B cell (primary cell): ENCODE measurements around the gene NME1. TPM values are rescaled to one million over a fixed set of nuclear protein-coding genes. Genes with fewer than 3 reads are reported as not detected.

Experiments used
- ATAC-seq: fragments of 200-7000 bp; cut with Tn5 transposase; one replicate; pipeline ENCODE4 v1.10.0; 2021; ENCODE audit warnings: low read depth, mild to moderate bottlenecking, moderate number of reproducible peaks, moderate library complexity
- CTCF ChIA-PET: fragments of 350-600 bp; sonication (Branson Sonifier 250); formaldehyde crosslinking; loops from one replicate; lab custom pipeline; 2021; ENCODE audit warnings: antibody characterized with exemption, inconsistent platforms; lab: Charles Lee
- POLR2A ChIA-PET: fragments of 350-600 bp; sonication (Branson Sonifier 250); formaldehyde crosslinking; loops from one replicate; lab custom pipeline; 2021; ENCODE audit warnings: antibody characterized with exemption; lab: Charles Lee
- DNase-seq: peaks from one replicate; pipeline ENCODE4 v3.0.0; 2013
- H2AFZ ChIP-seq: 2 replicates; pipeline ENCODE4 v1.6.1; 2012; ENCODE audit warnings: mild to moderate bottlenecking, low read depth, low read length; ENCODE audit not compliant: insufficient read depth, poor library complexity, severe bottlenecking
- H3K27ac ChIP-seq, 2 donors: 1 replicate in 1 of 2; 2 replicates in 1 of 2; pipeline ENCODE4 v1.5.1; 2012 to 2013; ENCODE audit warnings: low read length in 2 of 2, mild to moderate bottlenecking in 2 of 2, moderate library complexity in 1 of 2
- H3K27me3 ChIP-seq, 4 experiments: fragments of 200-600 bp in 1 of 4; sonication (generic) in 1 of 4; replicated peaks in 1 of 4; 1 replicate in 2 of 4; 2 replicates in 2 of 4; pipeline versions ENCODE4 v1.6.1 to v1.7.0; 2013 to 2016; ENCODE audit warnings: low read length in 3 of 4, mild to moderate bottlenecking in 2 of 4, mixed read lengths in 1 of 4, moderate library complexity in 1 of 4; ENCODE audit not compliant: insufficient read depth in 4 of 4, control insufficient read depth in 3 of 4; ENCODE audit errors: control extremely low read depth in 1 of 4
- H3K36me3 ChIP-seq, 2 experiments: replicated peaks in 1 of 2; 1 replicate in 1 of 2; 2 replicates in 1 of 2; pipeline versions ENCODE4 v1.6.1 to v1.7.1; 2013; ENCODE audit warnings: low read length in 1 of 2; ENCODE audit not compliant: insufficient read depth in 2 of 2, control insufficient read depth in 1 of 2; ENCODE audit errors: control extremely low read depth in 1 of 2, extremely low read depth in 1 of 2
- H3K4me1 ChIP-seq, 2 donors: fragments of 200-600 bp in 1 of 2; sonication (generic) in 1 of 2; 1 replicate in 1 of 2; 2 replicates in 1 of 2; pipeline versions ENCODE4 v1.5.1 to v1.6.1; 2013 to 2017; ENCODE audit warnings: low read length in 2 of 2; ENCODE audit not compliant: control insufficient read depth in 2 of 2, insufficient read depth in 2 of 2
- H3K4me2 ChIP-seq: replicated peaks from 2 replicates; pipeline ENCODE3; 2012; ENCODE audit warnings: mild to moderate bottlenecking, low read depth, low read length; ENCODE audit not compliant: poor library complexity, severe bottlenecking
- H3K4me3 ChIP-seq, 5 experiments: fragments of 200-600 bp in 1 of 5; sonication (generic) in 1 of 5; 1 replicate in 3 of 5; 2 replicates in 2 of 5; pipeline versions ENCODE4 v1.5.1 to v1.7.0; 2011 to 2016; ENCODE audit warnings: low read length in 4 of 5, mild to moderate bottlenecking in 4 of 5, low read depth in 2 of 5, control low read depth in 1 of 5, moderate library complexity in 1 of 5; ENCODE audit not compliant: insufficient read depth in 1 of 5; ENCODE audit errors: control extremely low read depth in 1 of 5, extremely low read depth in 1 of 5
- H3K79me2 ChIP-seq: fragments of 200-600 bp; sonication (generic); one replicate; pipeline ENCODE4 v1.6.0; 2016; ENCODE audit warnings: low read length; ENCODE audit not compliant: control insufficient read depth, insufficient read depth
- H3K9ac ChIP-seq: fragments of 200-600 bp; sonication (generic); 2 replicates; pipeline ENCODE4 v1.6.1; 2017; ENCODE audit warnings: mild to moderate bottlenecking, low read length, moderate library complexity
- H3K9me3 ChIP-seq, 3 donors: one replicate each; pipeline versions ENCODE4 v1.6.1 to v1.7.1; 2013; ENCODE audit warnings: low read length in 2 of 3; ENCODE audit not compliant: control insufficient read depth in 2 of 3, insufficient read depth in 1 of 3; ENCODE audit errors: control extremely low read depth in 1 of 3
- H4K20me1 ChIP-seq: 2 replicates; pipeline ENCODE4 v1.6.0; 2012; ENCODE audit warnings: mild to moderate bottlenecking, low read length; ENCODE audit not compliant: insufficient read depth, control insufficient read depth, poor library complexity, severe bottlenecking
- H3K27ac Mint-ChIP-seq: one replicate; pipeline ENCODE4 v1.8.0; 2021; ENCODE audit warnings: mixed read lengths
- H3K27me3 Mint-ChIP-seq: one replicate; pipeline ENCODE4 v1.8.0; 2021; ENCODE audit warnings: mixed read lengths
- H3K4me1 Mint-ChIP-seq: one replicate; pipeline ENCODE4 v1.8.0; 2021; ENCODE audit warnings: mixed read lengths
- H3K4me3 Mint-ChIP-seq: one replicate; pipeline ENCODE4 v1.8.0; 2021; ENCODE audit warnings: mixed read lengths
- H3K9me3 Mint-ChIP-seq: one replicate; pipeline ENCODE4 v1.8.0; 2022; ENCODE audit warnings: mixed read lengths; ENCODE audit not compliant: insufficient read depth
- EZH2 ChIP-seq: IDR thresholded peaks from 2 replicates; pipeline ENCODE4 v1.6.1; 2012; ENCODE audit warnings: borderline replicate concordance, low read depth, mild to moderate bottlenecking, moderate library complexity, low read length; ENCODE audit not compliant: insufficient read depth, poor library complexity, severe bottlenecking
- WGBS: methylation state at CpG from one replicate; pipeline ENCODE4 v1.1.5; 2013; ENCODE audit warnings: missing lambda C conversion rate; ENCODE audit not compliant: insufficient coverage; 5-methylcytosine and 5-hydroxymethylcytosine counted together
- intact Hi-C: fragments of 100-400 bp; cut with micrococcal nuclease; formaldehyde crosslinking; loops from one replicate; pipeline ENCODE4 v1.10.0; 2022
- polyA plus RNA-seq: library from polyadenylated mRNA; depleted of rRNA; stranded (reverse); fragments of >200 nt; gene quantifications from 2 replicates; pipeline ENCODE4 v1.2.3, GENCODE V29; 2012
- total RNA-seq, 2 donors: library from RNA; stranded (reverse); fragments of 120-200 nt in 1 of 2; gene quantifications; 1 replicate in 1 of 2; 2 replicates in 1 of 2; pipeline versions ENCODE4 v1.2.3 to v1.2.4, GENCODE V29; 2013 to 2022
- TF ChIP-seq, protein P1 (sequence below): fragments of 200-600 bp; IDR thresholded peaks from one replicate; pipeline ENCODE4 v1.8.0; 2022; ENCODE audit warnings: antibody characterized with exemption, mild to moderate bottlenecking

NME1 gene
- total and polyA plus RNA-seq, 2 donors (not counting 1 experiment from before 2014, with no cell fraction given): 19.0 to 27.5 TPM

DNA sequence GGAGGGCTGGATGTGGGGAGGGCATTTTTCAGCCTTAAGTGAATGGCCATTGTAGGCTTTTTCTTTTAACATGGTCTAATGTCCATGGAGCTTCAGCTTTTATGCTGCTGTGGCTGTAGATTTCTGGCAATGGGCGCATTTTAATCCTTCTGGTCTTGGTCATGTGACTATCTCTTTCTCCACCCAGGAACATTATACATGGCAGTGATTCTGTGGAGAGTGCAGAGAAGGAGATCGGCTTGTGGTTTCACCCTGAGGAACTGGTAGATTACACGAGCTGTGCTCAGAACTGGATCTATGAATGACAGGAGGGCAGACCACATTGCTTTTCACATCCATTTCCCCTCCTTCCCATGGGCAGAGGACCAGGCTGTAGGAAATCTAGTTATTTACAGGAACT is 8.2 kb downstream of the NME1 start:
- Mint-ChIP-seq H3K4me3 (no peak overlapping the region), H3K4me1 (peaks cover 8% of the 10 kb centered on the region), H3K27ac (no peak overlapping the region), H3K9me3 (no peaks in the 10 kb centered on the region), H3K27me3 (no peaks in the 10 kb centered on the region)
- no peak for DNase-seq
- H3K27ac ChIP-seq: no peak overlapping the region
- H3K9ac ChIP-seq: no peak overlapping the region
- ChIA-PET CTCF (interaction anchor here (5.2 kb wide), 1 partner anchor 8 kb away, joined by 32 read pairs; the partner anchor contains the start of gene NME1), POLR2A (no interaction called here)
- no peak overlapping the region for H3K4me2 ChIP-seq
- peaks cover 5 to 11% of the 10 kb centered on the region in 2 donors for H3K4me1 ChIP-seq
- no peak for ATAC-seq
- H2AFZ ChIP-seq: no peak overlapping the region
- TF ChIP-seq, protein P1, sequence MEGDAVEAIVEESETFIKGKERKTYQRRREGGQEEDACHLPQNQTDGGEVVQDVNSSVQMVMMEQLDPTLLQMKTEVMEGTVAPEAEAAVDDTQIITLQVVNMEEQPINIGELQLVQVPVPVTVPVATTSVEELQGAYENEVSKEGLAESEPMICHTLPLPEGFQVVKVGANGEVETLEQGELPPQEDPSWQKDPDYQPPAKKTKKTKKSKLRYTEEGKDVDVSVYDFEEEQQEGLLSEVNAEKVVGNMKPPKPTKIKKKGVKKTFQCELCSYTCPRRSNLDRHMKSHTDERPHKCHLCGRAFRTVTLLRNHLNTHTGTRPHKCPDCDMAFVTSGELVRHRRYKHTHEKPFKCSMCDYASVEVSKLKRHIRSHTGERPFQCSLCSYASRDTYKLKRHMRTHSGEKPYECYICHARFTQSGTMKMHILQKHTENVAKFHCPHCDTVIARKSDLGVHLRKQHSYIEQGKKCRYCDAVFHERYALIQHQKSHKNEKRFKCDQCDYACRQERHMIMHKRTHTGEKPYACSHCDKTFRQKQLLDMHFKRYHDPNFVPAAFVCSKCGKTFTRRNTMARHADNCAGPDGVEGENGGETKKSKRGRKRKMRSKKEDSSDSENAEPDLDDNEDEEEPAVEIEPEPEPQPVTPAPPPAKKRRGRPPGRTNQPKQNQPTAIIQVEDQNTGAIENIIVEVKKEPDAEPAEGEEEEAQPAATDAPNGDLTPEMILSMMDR: no peak
- no peak for TF ChIP-seq EZH2
- no CpG with 5 or more reads among the region's 3 CpGs for WGBS
- H3K27me3 ChIP-seq: no peaks in the 10 kb centered on the region
- peaks cover 14 to 29% of the 10 kb centered on the region in 2 experiments for H3K36me3 ChIP-seq
- no peak overlapping the region for H3K4me3 ChIP-seq
- H3K9me3 ChIP-seq: no peaks in the 10 kb centered on the region
- no peaks in the 10 kb centered on the region for H4K20me1 ChIP-seq
- intact Hi-C loops: no loop called here
- H3K79me2 ChIP-seq: peaks cover 11% of the 10 kb centered on the region

DNA sequence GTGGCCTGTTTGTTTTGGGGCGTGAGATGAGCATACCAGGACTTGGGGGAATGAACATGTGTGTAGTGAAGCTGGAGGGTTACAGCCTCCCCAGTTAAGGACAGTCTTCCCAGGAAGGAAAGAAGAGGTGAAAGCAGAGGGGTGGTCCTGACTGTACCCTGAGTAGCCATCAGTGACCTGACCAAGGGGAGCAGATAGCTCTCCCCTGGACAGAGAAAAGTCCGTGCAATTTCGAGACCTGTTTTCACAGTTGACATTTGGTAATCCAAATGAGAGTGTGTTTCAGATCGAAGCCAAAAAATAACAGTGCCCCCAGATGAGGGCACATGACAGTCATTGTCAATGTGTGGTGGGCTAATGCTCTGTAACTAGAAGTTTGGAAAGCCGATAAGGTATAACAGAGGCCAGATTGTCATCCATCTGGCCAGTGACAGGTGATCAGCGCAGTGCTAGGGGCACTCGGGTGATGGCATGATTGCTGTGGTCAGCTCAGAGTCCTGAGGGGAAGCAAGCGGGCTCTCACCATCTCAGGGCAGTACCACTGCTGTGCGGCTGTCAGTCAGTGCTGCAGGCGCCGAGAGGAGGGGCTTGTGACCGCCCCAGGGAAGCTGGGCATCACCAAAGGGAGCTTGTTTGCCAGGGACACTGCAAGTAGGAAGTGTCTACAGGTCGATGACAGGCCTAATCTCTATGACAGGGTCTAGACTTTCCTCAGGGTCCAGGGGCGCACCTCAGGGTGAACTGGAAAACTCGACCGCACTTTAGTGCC is 11.7 kb downstream of the NME1 start:
- Histone ChIP-seq H3K9me3 (no peaks in the 10 kb centered on the region), H4K20me1 (no peaks in the 10 kb centered on the region), H3K27ac (peak overlapping the region; percentile 46 to 77), H3K4me2 (peak overlapping the region; percentile 94), H3K4me3 (peak overlapping the region in 1 of 5 experiments; percentile 70), H3K27me3 (no peaks in the 10 kb centered on the region), H3K36me3 (peaks cover 4 to 29% of the 10 kb centered on the region in 2 experiments), H2AFZ (peak overlapping the region; percentile 94), H3K9ac (peak overlapping the region; percentile 80), H3K79me2 (no peaks in the 10 kb centered on the region), H3K4me1 (peaks cover 9 to 22% of the 10 kb centered on the region in 2 donors)
- Mint-ChIP-seq H3K27me3 (no peaks in the 10 kb centered on the region), H3K4me1 (peaks cover 16% of the 10 kb centered on the region), H3K27ac (peak overlapping the region; percentile 99), H3K9me3 (no peaks in the 10 kb centered on the region), H3K4me3 (peak overlapping the region; percentile 97)
- ChIA-PET POLR2A (interaction anchor here (1.0 to 2.0 kb wide), 4 partner anchors 10 to 298 kb away, joined by 3 to 20 read pairs (median 4); partner anchors contain the start of gene NME1), CTCF (interaction anchor here (1.8 to 5.2 kb wide), 3 partner anchors 10 to 164 kb away, joined by 5 to 32 read pairs (median 12); partner anchors contain the start of gene NME1)
- DNase-seq (no peak), ATAC-seq (no peak)
- intact Hi-C loops: loop anchor here (5.0 kb wide), 4 partner anchors 43 to 618 kb away; partner anchors contain the start of genes ANKRD40, SPAG9, SPATA20 and TOB1
- 91% methylated on average over 16 of the region's 16 CpGs for WGBS
- TF ChIP-seq EZH2: no peak
- TF ChIP-seq, protein P1: no peak
